CD4-positive, alpha-beta T cell (primary cell): ENCODE data around the gene SPRYD4. TPM values are rescaled to one million over a fixed set of nuclear protein-coding genes. Genes with fewer than 3 reads are reported as not detected.

Experiments used
- ATAC-seq: fragments of 200-7000 bp; cut with Tn5 transposase; one replicate; pipeline ENCODE4 v1.10.0; 2022; ENCODE audit warnings: mild to moderate bottlenecking; ENCODE audit not compliant: poor library complexity
- CTCF ChIA-PET: fragments of 350-600 bp; sonication (Branson Sonifier 250); formaldehyde crosslinking; loops from one replicate; lab custom pipeline; 2021; ENCODE audit warnings: antibody characterized with exemption, inconsistent platforms; lab: Charles Lee
- POLR2A ChIA-PET: fragments of 350-600 bp; sonication (Branson Sonifier 250); formaldehyde crosslinking; loops from one replicate; lab custom pipeline; 2021; ENCODE audit warnings: antibody characterized with exemption, inconsistent platforms; lab: Charles Lee
- DNase-seq, 14 experiments: peaks; one replicate each; pipeline ENCODE4 v3.0.0-alpha.2; 2013 to 2020; ENCODE audit warnings: mixed read lengths in 2 of 14
- H3K27ac ChIP-seq, 2 donors: one replicate each; pipeline versions ENCODE4 v1.5.1 to v1.7.0; 2013; ENCODE audit warnings: low read length in 2 of 2, low read depth in 1 of 2, mild to moderate bottlenecking in 1 of 2
- H3K27me3 ChIP-seq, 2 experiments: 1 replicate in 1 of 2; 2 replicates in 1 of 2; pipeline versions ENCODE4 v1.6.1 to v1.7.0; 2013; ENCODE audit warnings: low read length in 2 of 2, control low read depth in 1 of 2, mild to moderate bottlenecking in 1 of 2, moderate library complexity in 1 of 2; ENCODE audit not compliant: insufficient read depth in 2 of 2, control insufficient read depth in 1 of 2
- H3K36me3 ChIP-seq: one replicate; pipeline ENCODE4 v1.6.1; 2013; ENCODE audit warnings: low read length, control low read depth; ENCODE audit not compliant: insufficient read depth
- H3K4me1 ChIP-seq: one replicate; pipeline ENCODE4 v1.6.1; 2013; ENCODE audit warnings: low read length, control low read depth; ENCODE audit not compliant: insufficient read depth
- H3K4me3 ChIP-seq: one replicate; pipeline ENCODE4 v1.5.1; 2013; ENCODE audit warnings: mild to moderate bottlenecking, low read length, moderate library complexity
- H3K9me3 ChIP-seq, 2 experiments: 1 replicate in 1 of 2; 2 replicates in 1 of 2; pipeline versions ENCODE4 v1.6.1 to v1.7.0; 2013; ENCODE audit warnings: low read length in 2 of 2, mild to moderate bottlenecking in 2 of 2, control low read depth in 1 of 2, moderate library complexity in 1 of 2; ENCODE audit not compliant: control insufficient read depth in 1 of 2, insufficient read depth in 1 of 2
- H3K27ac Mint-ChIP-seq: one replicate; pipeline ENCODE4 v1.8.0; 2020; ENCODE audit warnings: mixed read lengths
- H3K27me3 Mint-ChIP-seq: one replicate; pipeline ENCODE4 v1.8.0; 2021; ENCODE audit warnings: mixed read lengths
- H3K36me3 Mint-ChIP-seq: one replicate; pipeline ENCODE4 v1.8.0; 2021; ENCODE audit warnings: low read depth, mixed read lengths
- H3K4me1 Mint-ChIP-seq: one replicate; pipeline ENCODE4 v1.8.0; 2021; ENCODE audit warnings: low read depth, mixed read lengths
- H3K4me3 Mint-ChIP-seq: one replicate; pipeline ENCODE4 v1.8.0; 2020; ENCODE audit warnings: mild to moderate bottlenecking, mixed read lengths
- H3K9me3 Mint-ChIP-seq: one replicate; pipeline ENCODE4 v1.8.0; 2020; ENCODE audit warnings: mixed read lengths
- CTCF ChIP-seq: fragments of 200-600 bp; IDR thresholded peaks from one replicate; pipeline ENCODE4 v1.8.0; 2022; ENCODE audit warnings: antibody characterized with exemption, mild to moderate bottlenecking
- intact Hi-C, 2 experiments: fragments of 100-400 bp; cut with DNase I in 1 of 2; cut with micrococcal nuclease in 1 of 2; formaldehyde crosslinking; loops; one replicate each; pipeline versions ENCODE4 v1.15.1 to v1.9.0; 2023 to 2025; cut with DNase I, micrococcal nuclease
- total RNA-seq, 174 experiments: library from RNA in 2 of 174; stranded (reverse) in 2 of 174; gene quantifications; one replicate each; pipeline ENCODE4 v1.2.3 and lab custom pipeline; 2021 to 2026

SPRYD4 gene
- total RNA-seq, 2 experiments from 2014 or later = 7.4 to 7.9 TPM

- no peak for DNase-seq
- H3K4me3 ChIP-seq = no peak overlapping the region
- H3K27ac ChIP-seq = no peak overlapping the region
- ChIA-PET POLR2A (no interaction called here), CTCF (no interaction called here)
- no peak overlapping the region for H3K27ac Mint-ChIP-seq
- peaks cover 8% of the 10 kb centered on the region for H3K4me1 Mint-ChIP-seq
- no peak overlapping the region for H3K4me3 Mint-ChIP-seq
- H3K27me3 Mint-ChIP-seq = no peaks in the 10 kb centered on the region
- no peak for TF ChIP-seq CTCF
- H3K36me3 Mint-ChIP-seq = peaks cover 11% of the 10 kb centered on the region
- ATAC-seq = no peak
- no peaks in the 10 kb centered on the region for H3K4me1 ChIP-seq
- no peaks in the 10 kb centered on the region for H3K9me3 ChIP-seq
- H3K9me3 Mint-ChIP-seq = no peaks in the 10 kb centered on the region
- no peaks in the 10 kb centered on the region for H3K27me3 ChIP-seq
- intact Hi-C loops = no loop called here
- peaks cover 4% of the 10 kb centered on the region for H3K36me3 ChIP-seq
These were observed 9.3 kb downstream of the SPRYD4 start for GRCh38 chr12:56477521-56478225.

- intact Hi-C loops = no loop called here
- ATAC-seq (no peak), DNase-seq (no peak)
- no peak overlapping the region for H3K4me3 Mint-ChIP-seq
- H3K27me3 Mint-ChIP-seq = no peaks in the 10 kb centered on the region
- Histone ChIP-seq H3K4me3 (no peak overlapping the region), H3K9me3 (no peaks in the 10 kb centered on the region), H3K27ac (no peak overlapping the region), H3K27me3 (no peaks in the 10 kb centered on the region), H3K36me3 (no peaks in the 10 kb centered on the region), H3K4me1 (no peaks in the 10 kb centered on the region)
- H3K4me1 Mint-ChIP-seq = no peaks in the 10 kb centered on the region
- no peak for TF ChIP-seq CTCF
- no peak overlapping the region for H3K27ac Mint-ChIP-seq
- no peaks in the 10 kb centered on the region for H3K9me3 Mint-ChIP-seq
- H3K36me3 Mint-ChIP-seq = no peaks in the 10 kb centered on the region
- ChIA-PET POLR2A (interaction anchor here (0.9 to 2.2 kb wide), 2 partner anchors 9 to 164 kb away, joined by 3 to 8 read pairs; partner anchors contain the start of genes CNPY2 and GLS2), CTCF (no interaction called here)
These were observed 11.2 kb downstream of the SPRYD4 start for GRCh38 chr12:56479625-56480024.

DNA sequence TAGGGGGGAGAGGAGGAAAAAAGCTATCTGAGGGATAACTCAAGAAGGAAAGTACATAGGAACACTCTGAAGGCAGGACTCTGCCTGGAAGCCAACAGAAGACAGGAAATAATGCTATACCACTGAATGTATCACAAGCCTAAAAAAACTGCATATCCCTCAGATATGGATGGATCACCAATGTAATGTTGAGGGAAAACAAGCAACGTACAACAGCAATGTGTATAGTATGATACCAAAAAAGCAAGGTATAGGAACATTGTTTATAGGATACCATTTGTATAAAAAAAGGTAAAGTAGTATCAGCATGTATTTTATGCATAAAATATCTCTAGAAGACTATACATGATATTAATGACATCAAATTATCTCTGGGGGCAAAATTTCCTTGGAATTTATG, 16.2 kb downstream of the SPRYD4 start:
- Histone ChIP-seq H3K4me3 (no peak overlapping the region), H3K36me3 (no peaks in the 10 kb centered on the region), H3K27ac (no peak overlapping the region), H3K9me3 (peaks cover 0 to 6% of the 10 kb centered on the region in 2 experiments), H3K4me1 (peaks cover 21% of the 10 kb centered on the region), H3K27me3 (no peaks in the 10 kb centered on the region)
- DNase-seq (no peak), ATAC-seq (no peak)
- Mint-ChIP-seq H3K27me3 (peaks cover 5% of the 10 kb centered on the region), H3K4me1 (peaks cover 19% of the 10 kb centered on the region), H3K27ac (no peak overlapping the region), H3K36me3 (no peaks in the 10 kb centered on the region), H3K9me3 (no peaks in the 10 kb centered on the region), H3K4me3 (no peak overlapping the region)
- intact Hi-C loops = no loop called here
- TF ChIP-seq CTCF = no peak
- ChIA-PET POLR2A (no interaction called here), CTCF (no interaction called here)
